DMS 273 treated with DMSO at 0.1 percent for 48 hours (cell line): Measurements from ENCODE around the gene IRF4.

Experiments used
- DNase-seq: peaks from one replicate; lab custom pipeline; 2025; lab: John Stamatoyannopoulos, UW

Gene IRF4

DNA sequence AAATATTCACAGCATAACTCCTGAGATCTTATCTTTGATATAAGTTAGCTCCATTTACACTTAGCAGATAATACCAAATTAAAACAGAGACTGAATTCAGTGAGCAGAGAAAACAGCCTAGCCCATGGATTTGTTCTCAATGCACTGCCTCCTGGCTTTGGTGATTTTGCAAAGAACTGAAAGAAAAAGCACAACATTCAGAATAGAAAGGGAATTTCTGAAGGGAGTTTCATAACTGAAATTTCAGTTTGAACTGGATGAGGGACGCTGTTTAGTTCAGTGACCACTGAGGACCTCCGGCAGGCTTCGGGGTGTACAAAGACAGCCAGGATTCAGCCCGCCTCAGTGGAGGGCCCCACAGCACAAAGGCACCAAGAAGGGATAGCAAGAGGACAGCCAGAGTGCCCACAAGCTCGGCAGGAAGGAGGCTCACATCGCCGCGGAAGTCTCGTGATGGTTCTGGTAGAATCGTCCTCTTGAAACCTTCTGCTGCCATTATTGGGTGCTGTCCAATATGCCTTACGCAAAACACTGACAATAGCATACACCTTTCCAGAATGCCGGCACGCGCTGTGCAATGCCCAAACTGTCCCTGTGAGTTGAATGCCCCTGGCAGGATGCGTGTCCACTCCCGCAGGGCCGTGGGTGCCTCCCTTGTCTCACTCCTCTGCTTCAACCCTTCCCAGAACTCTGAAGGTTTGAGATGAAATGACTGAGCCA lies 9.7 kb upstream of the IRF4 start:
- no peak for DNase-seq

DNA sequence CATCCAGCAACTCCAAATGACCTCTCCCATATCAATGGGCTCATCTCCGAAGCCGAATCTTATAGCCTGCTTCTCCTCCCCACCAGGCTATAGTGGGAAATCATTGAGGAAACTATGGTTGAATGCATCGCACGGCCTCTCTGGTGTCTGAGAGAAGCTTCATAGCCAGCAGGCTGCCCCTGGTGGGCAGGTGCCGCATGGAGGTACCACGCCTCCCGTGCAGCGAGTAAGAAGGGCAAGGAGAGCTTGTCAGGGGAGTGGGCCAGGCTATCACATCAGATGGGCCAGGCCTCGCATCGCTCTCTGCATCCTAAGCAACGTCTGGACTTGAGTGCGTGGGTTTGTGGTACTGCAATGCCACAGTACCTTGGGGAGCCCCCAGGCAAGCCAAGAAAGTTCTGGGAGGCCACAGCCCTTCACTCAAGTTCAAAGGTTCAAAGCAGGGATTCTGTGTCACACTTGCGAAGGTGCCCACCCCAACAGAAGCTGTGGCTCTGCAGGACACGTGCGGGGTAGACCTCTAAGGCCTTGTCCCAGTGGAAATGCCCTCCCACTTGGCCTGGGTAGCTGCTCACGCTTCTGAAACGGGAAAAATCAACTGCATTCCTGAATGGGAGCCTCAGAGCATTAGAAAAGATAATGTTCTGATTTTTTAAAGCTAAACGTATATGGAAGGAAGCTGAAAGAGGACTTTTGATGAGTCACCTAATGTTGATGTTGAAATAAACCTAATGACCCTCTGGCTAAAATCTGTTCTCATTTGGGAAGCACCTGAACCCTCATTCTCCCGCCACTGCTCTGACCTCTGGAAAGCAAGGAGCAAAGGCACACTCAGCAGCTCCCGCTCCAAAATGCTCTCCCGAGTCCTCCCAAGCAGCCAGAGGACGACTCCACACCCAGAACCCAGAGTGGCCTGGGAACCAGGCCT lies 8.4 kb upstream of the IRF4 start:
- no peak for DNase-seq

DNA sequence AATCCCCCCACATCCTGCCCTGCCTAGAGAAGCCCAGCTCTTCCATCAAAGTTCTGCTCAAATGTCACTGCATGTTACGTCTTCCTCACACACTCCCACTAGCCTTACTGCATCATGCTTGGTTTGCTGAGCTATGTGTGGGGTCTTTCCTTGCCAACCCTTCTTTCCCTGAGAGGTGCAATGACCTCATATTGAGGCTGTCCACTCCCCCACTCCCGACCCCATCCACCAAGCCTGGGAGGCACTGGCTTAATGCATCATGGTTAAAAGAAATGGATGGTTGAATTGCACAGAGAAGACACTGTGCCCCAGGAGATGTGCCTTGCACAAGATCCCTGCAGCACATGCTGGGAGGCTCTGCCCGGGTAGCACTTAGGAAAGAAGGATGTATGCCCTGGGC lies 7.7 kb upstream of the IRF4 start:
- no peak for DNase-seq

DNA sequence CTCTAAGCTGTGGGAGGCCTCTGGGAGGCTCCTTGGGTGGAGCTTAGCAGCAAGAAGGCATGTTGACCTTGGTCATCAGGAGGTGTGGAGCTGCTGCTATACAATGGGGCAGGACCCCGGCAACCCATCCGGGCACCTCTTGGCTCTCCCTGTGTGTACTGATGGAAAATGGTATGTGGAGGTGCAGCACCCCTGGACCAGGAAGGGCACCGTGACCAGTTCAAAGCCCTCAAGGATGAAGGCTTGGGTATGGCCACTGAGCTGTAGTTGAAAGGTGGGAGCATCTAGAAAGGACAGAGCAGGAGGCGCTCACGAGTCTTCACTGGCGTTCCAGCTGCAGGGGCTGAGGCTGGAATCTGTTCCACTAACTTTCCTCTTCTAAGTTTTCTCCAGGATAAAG lies 6.7 kb upstream of the IRF4 start:
- DNase-seq, result no peak

DNA sequence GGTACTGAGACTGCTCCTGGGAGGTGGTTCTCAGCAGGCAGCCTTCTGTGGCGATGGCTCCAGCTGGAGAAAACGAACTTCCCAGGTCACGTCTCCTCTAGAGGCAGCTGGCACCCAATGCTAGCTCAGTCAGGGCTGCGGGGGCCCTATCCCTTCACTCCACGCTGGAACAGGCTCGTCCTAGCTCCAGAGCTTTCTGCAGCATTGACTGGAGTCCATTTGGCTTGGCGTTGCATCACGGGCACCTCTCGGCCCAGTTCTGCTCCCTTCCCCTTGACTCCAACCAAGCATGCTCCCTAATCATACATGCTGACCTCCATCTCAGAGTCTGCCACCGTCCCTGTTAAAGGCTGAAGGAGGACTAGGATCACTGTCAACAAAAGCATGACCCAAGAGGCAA lies 5.9 kb upstream of the IRF4 start:
- no peak for DNase-seq

DNA sequence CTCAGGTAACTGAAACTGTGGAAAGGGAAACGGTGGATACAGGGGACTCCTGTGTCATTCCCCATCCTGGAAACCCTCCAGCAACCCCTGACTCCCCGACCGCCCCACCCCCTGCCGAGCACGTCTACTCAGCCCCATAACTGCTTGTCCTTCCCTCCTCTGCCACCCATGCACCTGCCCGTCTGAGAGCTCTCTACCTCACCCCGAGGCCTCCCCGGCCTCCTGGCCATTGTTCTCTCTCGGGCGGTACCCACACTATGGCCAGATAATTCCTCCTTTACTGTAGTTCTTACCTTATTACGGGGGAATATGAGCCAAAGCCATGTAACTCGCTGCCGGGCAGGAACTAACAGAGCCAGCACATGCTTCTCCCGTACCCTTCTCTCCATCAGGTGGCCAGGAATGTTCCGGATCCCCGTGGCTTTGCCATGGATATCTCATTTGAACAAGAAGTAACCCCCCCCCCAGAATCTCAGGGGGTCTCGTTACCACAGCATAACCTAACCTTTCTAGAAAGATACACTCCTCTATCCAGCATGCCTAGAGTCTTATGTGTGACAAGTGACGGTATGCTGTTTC lies 4.8 kb upstream of the IRF4 start:
- no peak for DNase-seq

- no peak for DNase-seq
These were observed 4.2 kb upstream of the IRF4 start for GRCh38 chr6:387293-387741.

DNA sequence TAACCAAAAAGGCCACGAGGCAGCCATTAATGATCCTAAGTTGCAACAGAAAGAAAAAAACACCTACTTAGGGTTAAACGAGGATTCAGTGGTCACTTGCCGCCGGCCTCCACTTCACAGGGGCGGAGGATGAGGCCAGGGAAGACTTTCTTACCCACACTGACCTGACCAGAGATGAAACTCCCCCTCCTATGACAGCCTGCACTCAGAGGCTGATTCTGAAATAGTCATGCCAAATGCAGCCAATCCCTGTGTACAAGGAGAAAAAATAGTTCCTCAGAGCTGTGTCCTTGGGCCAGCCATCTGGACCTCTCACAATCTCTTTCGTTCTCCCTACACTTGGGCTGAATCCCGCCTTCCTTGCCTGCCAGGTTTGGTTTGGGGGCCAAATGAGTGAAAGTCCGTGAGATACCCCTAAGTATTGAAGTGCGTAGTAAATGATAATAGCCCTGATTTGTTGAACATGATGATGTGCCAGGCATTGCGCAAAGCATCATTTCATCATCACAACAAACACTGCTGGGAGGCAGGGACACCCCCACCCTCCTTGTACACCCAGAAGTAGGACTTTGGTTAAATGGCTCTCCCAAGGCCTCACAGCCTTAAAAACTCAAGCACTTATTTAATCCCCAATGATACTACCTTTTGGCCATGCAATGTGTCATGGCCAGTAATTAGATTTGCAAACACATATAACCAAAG lies 3.2 kb upstream of the IRF4 start:
- DNase-seq, result no peak

GRCh38 chr6:389143-389542 lies 2.4 kb upstream of the IRF4 start:
- no peak for DNase-seq

- no peak for DNase-seq
These were observed 1.9 kb upstream of the IRF4 start for GRCh38 chr6:389622-390021.

DNA sequence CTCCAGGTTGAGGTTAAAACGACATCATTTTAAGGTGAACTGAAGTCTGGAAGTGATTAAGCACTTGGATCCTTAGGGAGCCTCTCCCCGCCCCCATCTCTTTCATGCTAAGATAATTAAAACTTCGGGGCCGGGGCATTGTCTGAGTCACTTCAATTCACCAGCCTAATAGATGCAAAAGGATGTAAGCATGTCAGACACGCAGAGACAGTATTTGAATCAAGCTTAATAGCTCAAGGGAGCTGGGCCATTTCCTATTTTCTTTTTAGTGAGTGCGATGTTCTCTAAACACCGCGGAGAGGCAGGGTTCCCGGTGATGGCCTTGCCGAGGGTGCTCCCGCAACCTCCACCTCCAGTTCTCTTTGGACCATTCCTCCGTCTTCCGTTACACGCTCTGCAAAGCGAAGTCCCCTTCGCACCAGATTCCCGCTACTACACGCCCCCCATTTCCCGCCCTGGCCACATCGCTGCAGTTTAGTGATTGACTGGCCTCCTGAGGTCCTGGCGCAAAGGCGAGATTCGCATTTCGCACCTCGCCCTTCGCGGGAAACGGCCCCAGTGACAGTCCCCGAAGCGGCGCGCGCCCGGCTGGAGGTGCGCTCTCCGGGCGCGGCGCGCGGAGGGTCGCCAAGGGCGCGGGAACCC lies 516 bp upstream of the IRF4 start:
- no peak for DNase-seq

DNA sequence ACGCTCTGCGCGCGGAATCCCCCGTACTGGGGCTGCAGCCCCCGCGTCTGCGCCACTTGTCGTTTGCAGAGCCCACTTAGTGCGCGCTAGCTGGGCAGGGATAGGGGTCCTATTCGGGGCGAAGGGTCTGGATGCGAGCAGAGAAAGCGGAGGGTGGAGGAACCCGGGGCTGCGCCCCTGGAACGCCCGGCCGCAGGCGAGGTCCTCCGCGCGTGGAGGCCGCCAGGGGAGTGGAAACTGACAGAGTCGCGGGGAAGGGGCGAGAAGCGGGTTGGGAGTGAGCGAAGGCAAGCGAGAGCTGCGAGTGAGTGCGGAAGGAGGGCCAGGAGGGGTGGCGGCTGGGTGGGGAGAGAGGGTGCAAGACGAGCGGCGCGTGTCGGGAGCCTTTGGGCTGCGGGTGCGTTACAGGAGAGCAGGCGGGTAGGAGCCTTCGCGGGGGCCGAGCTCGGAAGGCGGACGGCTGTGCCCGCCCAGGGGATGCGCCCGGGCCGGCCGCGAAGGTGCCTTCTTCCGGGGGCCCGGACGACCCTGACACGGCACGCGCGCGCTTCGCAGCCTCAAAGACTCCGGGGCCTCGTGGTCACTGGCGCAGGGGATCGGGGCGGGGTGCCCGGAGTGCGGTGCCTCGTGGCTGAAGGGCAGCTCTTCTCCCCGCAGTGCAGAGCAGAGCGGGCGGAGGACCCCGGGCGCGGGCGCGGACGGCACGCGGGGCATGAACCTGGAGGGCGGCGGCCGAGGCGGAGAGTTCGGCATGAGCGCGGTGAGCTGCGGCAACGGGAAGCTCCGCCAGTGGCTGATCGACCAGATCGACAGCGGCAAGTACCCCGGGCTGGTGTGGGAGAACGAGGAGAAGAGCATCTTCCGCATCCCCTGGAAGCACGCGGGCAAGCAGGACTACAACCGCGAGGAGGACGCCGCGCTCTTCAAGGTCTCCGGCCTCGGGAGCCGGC lies 1.2 kb downstream of the IRF4 start:
- no peak for DNase-seq

DNA sequence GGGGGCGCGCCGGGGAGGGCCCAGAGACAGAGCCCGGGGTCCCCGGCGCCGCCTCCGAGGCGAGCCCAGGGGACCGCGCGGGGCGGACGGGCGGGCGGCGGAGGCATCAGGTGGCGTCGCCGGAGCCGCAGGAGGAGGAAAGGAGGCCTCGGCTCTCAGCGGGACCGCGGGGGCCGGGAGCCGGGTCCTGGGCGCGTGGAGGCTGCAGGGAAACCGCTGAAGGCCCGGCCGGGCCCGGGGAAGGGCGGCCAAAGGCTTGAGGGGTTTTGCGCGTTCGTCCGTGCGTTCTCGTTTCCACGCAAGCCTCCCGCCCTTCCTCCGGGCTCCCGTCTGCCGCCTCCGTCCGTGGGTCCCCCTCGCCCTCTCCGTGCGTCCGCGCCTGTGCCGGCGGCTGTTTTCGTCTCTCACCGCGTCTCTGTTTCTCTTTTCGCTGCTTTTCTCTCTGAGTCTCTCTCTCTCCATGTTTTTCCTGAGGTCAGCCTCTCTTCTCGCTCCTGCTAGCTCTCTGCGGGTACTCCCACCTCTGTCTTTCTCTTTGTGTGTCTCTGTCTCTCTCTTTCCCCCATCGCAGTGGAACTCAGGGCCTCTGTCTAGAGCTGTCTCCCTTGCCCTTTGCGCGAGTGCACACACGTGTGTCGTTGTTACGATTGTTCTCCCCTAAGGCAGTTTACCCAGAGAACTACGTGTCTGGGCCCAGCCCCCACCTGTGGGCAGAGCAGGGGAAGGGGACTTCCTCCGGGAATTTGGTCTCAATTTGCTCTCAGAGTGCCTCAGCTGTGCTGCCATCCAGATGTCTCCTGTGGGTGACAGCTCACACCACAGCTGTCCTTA lies 2.1 kb downstream of the IRF4 start:
- DNase-seq, result no peak

DNA sequence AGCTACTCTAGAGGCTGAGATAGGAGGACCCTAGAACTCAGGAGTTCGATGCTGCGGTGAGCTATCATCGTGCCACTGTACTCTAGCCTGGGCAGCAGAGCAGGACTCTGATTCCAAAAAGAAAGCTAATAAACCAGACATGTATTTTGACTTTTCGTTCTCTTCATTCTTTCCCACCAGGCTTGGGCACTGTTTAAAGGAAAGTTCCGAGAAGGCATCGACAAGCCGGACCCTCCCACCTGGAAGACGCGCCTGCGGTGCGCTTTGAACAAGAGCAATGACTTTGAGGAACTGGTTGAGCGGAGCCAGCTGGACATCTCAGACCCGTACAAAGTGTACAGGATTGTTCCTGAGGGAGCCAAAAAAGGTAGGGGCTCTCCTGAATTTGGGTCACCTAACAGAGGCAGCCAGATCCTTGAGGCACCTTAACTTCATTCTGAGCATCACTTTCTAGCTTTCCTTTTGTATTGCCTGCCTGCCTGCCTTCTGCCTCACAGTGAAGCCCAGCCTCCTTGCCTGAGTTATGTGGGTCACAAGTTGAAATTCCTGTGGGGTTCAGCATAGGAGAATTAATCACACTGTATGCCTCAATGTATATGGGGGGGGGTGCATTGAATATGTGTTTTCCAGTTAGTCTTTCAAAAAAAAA lies 3.2 kb downstream of the IRF4 start:
- no peak for DNase-seq

GRCh38 chr6:395432-396125 lies 4.0 kb downstream of the IRF4 start:
- no peak for DNase-seq

DNA sequence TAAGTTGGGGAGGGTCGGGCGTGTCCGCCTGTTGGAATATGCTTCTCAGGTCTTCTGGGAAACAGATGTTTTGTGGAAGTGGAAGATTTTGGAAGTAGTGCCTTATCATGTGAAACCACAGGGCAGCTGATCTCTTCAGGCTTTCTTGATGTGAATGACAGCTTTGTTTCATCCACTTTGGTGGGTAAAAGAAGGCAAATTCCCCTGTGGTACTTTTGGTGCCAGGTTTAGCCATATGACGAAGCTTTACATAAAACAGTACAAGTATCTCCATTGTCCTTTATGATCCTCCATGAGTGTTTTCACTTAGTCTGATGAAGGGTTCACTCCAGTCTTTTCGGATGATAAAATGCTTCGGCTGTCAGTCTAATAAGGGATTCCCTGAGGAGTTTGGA lies 4.6 kb downstream of the IRF4 start:
- DNase-seq, result no peak

- no peak for DNase-seq
These were observed 5.5 kb downstream of the IRF4 start for GRCh38 chr6:397056-397455.

DNA sequence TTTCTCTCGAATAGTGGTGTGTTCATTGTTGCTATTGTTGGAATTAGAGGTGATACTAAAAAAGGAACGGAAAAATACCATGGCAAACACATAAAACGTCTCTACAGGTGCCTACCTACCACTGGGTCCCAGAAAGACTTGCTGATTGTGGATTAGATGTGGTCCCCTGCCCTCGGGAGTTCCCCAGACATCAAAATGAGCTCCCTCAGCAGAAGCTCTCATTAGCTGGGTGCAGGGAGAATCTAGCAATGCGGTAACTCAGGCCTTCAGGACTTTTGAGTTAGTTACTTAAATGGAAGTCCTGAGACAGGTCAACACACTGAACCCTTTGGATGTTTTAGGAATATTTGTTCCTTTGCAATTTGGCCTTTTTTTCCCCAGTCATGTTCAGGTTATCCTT lies 6.1 kb downstream of the IRF4 start:
- DNase-seq, result no peak

DNA sequence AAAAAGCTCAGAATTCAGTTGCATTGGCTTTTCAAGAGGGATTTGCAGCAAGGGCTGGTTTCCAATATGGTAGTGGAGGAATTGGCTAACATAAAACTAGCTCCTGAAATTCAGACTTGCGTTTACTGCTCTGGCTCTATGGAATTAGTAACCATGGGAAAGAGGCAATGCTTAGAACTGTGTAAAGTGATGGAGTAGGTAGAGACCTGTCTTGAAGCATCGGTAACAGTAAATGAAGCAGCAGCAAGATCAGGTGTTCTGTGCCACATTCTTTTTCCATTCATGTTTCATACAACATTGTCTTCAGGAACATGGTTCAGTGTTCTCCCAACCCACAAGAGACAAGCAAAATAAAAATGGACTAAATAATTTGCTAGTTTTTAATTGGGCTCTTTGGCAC lies 6.5 kb downstream of the IRF4 start:
- DNase-seq, result no peak
